HCT116 (cell line): ENCODE data around the gene IL1R2. TPM values are rescaled to one million over a fixed set of nuclear protein-coding genes. Genes with fewer than 3 reads are reported as not detected.

ENCODE experiments used
- ATAC-seq: fragments of 200-7000 bp; cut with Tn5 transposase; 2 replicates; pipeline ENCODE4 v1.9.1; 2020; ENCODE audit warnings: mild to moderate bottlenecking, moderate library complexity
- BruUV-seq: library from RNA; stranded (reverse); fragments of 400-500 nt; replicated peaks from 2 replicates; lab custom pipeline; 2021; lab: Mats Ljungman, UMichigan
- CTCF ChIA-PET: fragments of 300-600 bp; sonication (Branson Sonifier 250); formaldehyde crosslinking; loops from one replicate; lab custom pipeline; 2021; ENCODE audit warnings: antibody characterized with exemption; lab: Charles Lee
- POLR2A ChIA-PET: fragments of 300-600, 350-600 bp; sonication (Branson Sonifier 250); formaldehyde crosslinking; loops from one replicate; lab custom pipeline; 2021; ENCODE audit warnings: antibody characterized with exemption; lab: Charles Lee
- RAD21 ChIA-PET, 2 experiments: fragments of 300-600 bp; sonication (Branson Sonifier 250); formaldehyde crosslinking; loops; one replicate each; lab custom pipeline; 2023; ENCODE audit warnings: low total read pairs in 2 of 2; ENCODE audit not compliant: uncharacterized antibody in 2 of 2, unreplicated experiment in 2 of 2, low non-redundant PET in 1 of 2; lab: Charles Lee
- DNase-seq: peaks from one replicate; pipeline ENCODE4 v3.0.0-alpha.2; 2010; ENCODE audit warnings: low read depth, low spot score
- H2AFZ ChIP-seq: fragments of 200-600 bp; shearing (Covaris generic), sonication (generic); 2 replicates; pipeline ENCODE4 v1.6.1; 2017; ENCODE audit warnings: low read depth, mixed run types, mixed read lengths, antibody characterized with exemption, low read length; ENCODE audit not compliant: poor library complexity, severe bottlenecking
- H3K27ac ChIP-seq: 2 replicates; pipeline ENCODE4 v1.5.1; 2012; ENCODE audit warnings: low read depth, low read length
- H3K27me3 ChIP-seq: fragments of 200-600 bp; sonication (generic); 2 replicates; pipeline ENCODE4 v1.6.1; 2016; ENCODE audit warnings: mixed run types, low read length, mixed read lengths; ENCODE audit not compliant: insufficient read depth
- H3K36me3 ChIP-seq, 2 experiments: fragments of 200-500 bp in 1 of 2; fragments of 200-600 bp in 1 of 2; sonication (Bioruptor generic) in 1 of 2; sonication (generic) in 1 of 2; 2 replicates each; pipeline versions ENCODE4 v1.5.1 to v1.6.1; 2014 to 2016; ENCODE audit warnings: low read length in 2 of 2, inconsistent platforms in 1 of 2, mixed read lengths in 1 of 2, mixed run types in 1 of 2; ENCODE audit not compliant: insufficient read depth in 2 of 2, control insufficient read depth in 1 of 2
- H3K4me1 ChIP-seq, 2 experiments: fragments of 200-600 bp in 1 of 2; sonication (generic) in 1 of 2; 2 replicates each; pipeline versions ENCODE4 v1.5.1 to v1.6.1; 2012 to 2017; ENCODE audit warnings: low read length in 2 of 2, inconsistent platforms in 1 of 2, mild to moderate bottlenecking in 1 of 2, mixed read lengths in 1 of 2, mixed run types in 1 of 2, moderate library complexity in 1 of 2; ENCODE audit not compliant: insufficient read depth in 2 of 2, control insufficient read depth in 1 of 2
- H3K4me2 ChIP-seq: fragments of 200-600 bp; sonication (generic); 2 replicates; pipeline ENCODE4 v1.6.1; 2017; ENCODE audit warnings: mixed run types, low read length, mixed read lengths
- H3K4me3 ChIP-seq, 2 experiments: fragments of 200-600 bp in 1 of 2; sonication (generic) in 1 of 2; replicated peaks in 1 of 2; 2 replicates each; pipeline ENCODE4 v1.5.1; 2011 to 2016; ENCODE audit warnings: low read length in 2 of 2, control low read depth in 1 of 2, low read depth in 1 of 2, mild to moderate bottlenecking in 1 of 2, mixed read lengths in 1 of 2, mixed run types in 1 of 2
- H3K79me2 ChIP-seq: fragments of 200-600 bp; sonication (generic); 2 replicates; pipeline ENCODE4 v1.6.1; 2017; ENCODE audit warnings: mild to moderate bottlenecking, mixed run types, low read length, moderate library complexity, mixed read lengths; ENCODE audit not compliant: insufficient read depth
- H3K9ac ChIP-seq: fragments of 200-600 bp; sonication (generic); 2 replicates; pipeline ENCODE4 v1.6.1; 2016; ENCODE audit warnings: low read length, mixed read lengths
- H3K9me2 ChIP-seq: fragments of 200-600 bp; sonication (generic), shearing (Covaris generic); 2 replicates; pipeline ENCODE4 v1.6.1; 2017; ENCODE audit warnings: mixed run types, mild to moderate bottlenecking, moderate library complexity; ENCODE audit not compliant: insufficient read depth
- H3K9me3 ChIP-seq, 2 experiments: fragments of 200-500 bp in 1 of 2; fragments of 200-600 bp in 1 of 2; sonication (Bioruptor generic) in 1 of 2; sonication (generic) in 1 of 2; 2 replicates each; pipeline ENCODE4 v1.6.1; 2014 to 2017; ENCODE audit warnings: low read length in 2 of 2, mixed read lengths in 2 of 2, inconsistent platforms in 1 of 2, low read depth in 1 of 2, mild to moderate bottlenecking in 1 of 2, mixed run types in 1 of 2, moderate library complexity in 1 of 2; ENCODE audit not compliant: control insufficient read depth in 1 of 2, insufficient read depth in 1 of 2
- H4K20me1 ChIP-seq: fragments of 200-600 bp; sonication (generic), shearing (Covaris generic); 2 replicates; pipeline ENCODE4 v1.6.1; 2017; ENCODE audit warnings: mixed run types, mild to moderate bottlenecking, moderate library complexity; ENCODE audit not compliant: insufficient read depth
- CBX3 ChIP-seq: IDR thresholded peaks from 2 replicates; pipeline ENCODE4 v1.6.1; 2012; ENCODE audit warnings: low read depth
- CEBPB ChIP-seq: IDR thresholded peaks from 2 replicates; pipeline ENCODE4 v1.6.1; 2012; ENCODE audit warnings: low read depth
- CTCF ChIP-seq, 3 experiments: fragments of 200-600 bp in 1 of 3; sonication (generic) in 1 of 3; IDR thresholded peaks in 2 of 3; conservative IDR thresholded peaks in 1 of 3; 2 replicates each; pipeline ENCODE4 v1.5.1; 2012 to 2017; ENCODE audit warnings: low read depth in 2 of 3, low read length in 2 of 3, antibody characterized with exemption in 1 of 3, borderline replicate concordance in 1 of 3, control low read depth in 1 of 3, mild to moderate bottlenecking in 1 of 3, mixed read lengths in 1 of 3, mixed run types in 1 of 3, moderate library complexity in 1 of 3; ENCODE audit not compliant: insufficient read depth in 1 of 3
- EGR1 ChIP-seq: IDR thresholded peaks from 2 replicates; pipeline ENCODE4 v1.6.1; 2012; ENCODE audit warnings: low read depth
- ELF1 ChIP-seq: IDR thresholded peaks from 2 replicates; pipeline ENCODE4 v1.6.1; 2012; ENCODE audit warnings: low read depth, borderline replicate concordance
- EZH2 ChIP-seq: fragments of 200-600 bp; sonication (generic); IDR thresholded peaks from 2 replicates; pipeline ENCODE4 v1.6.1; 2017; ENCODE audit warnings: antibody characterized with exemption, mixed run types
- FOSL1 ChIP-seq: IDR thresholded peaks from 2 replicates; pipeline ENCODE4 v1.6.1; 2012; ENCODE audit warnings: low read depth
- MAX ChIP-seq: IDR thresholded peaks from 2 replicates; pipeline ENCODE4 v1.6.1; 2012
- POLR2A ChIP-seq: IDR thresholded peaks from 2 replicates; pipeline ENCODE4 v1.7.0; 2011; ENCODE audit warnings: borderline replicate concordance; ENCODE audit not compliant: insufficient read depth, insufficient read length; ENCODE audit errors: extremely low read depth
- RAD21 ChIP-seq: IDR thresholded peaks from 2 replicates; pipeline ENCODE4 v1.6.1; 2012; ENCODE audit warnings: low read depth, mild to moderate bottlenecking
- SIN3A ChIP-seq: IDR thresholded peaks from 2 replicates; pipeline ENCODE4 v1.6.1; 2012; ENCODE audit warnings: low read depth
- SRF ChIP-seq: IDR thresholded peaks from 2 replicates; pipeline ENCODE4 v1.6.1; 2012; ENCODE audit warnings: low read depth
- TCF7L2 ChIP-seq: IDR thresholded peaks from 2 replicates; pipeline ENCODE4 v1.7.0; 2011; ENCODE audit warnings: borderline replicate concordance, inconsistent platforms; ENCODE audit not compliant: insufficient read depth, insufficient read length; ENCODE audit errors: extremely low read depth
- YY1 ChIP-seq: IDR thresholded peaks from 2 replicates; pipeline ENCODE4 v1.6.1; 2011; ENCODE audit warnings: low read length, low read depth, moderate library complexity, mild to moderate bottlenecking; ENCODE audit not compliant: insufficient replicate concordance; ENCODE audit errors: extremely low read depth
- ZBTB33 ChIP-seq: IDR thresholded peaks from 2 replicates; pipeline ENCODE4 v1.6.1; 2011; ENCODE audit warnings: mild to moderate bottlenecking, low read length, moderate library complexity; ENCODE audit not compliant: insufficient replicate concordance; ENCODE audit errors: extremely low read depth
- ZFX ChIP-seq: fragments of 450-650 bp; IDR thresholded peaks from 2 replicates; pipeline ENCODE4 v1.6.1; 2017
- intact Hi-C: fragments of 100-400 bp; cut with micrococcal nuclease; formaldehyde crosslinking; loops from 2 replicates; pipeline ENCODE4 v1.10.0; 2022
- total RNA-seq: library from RNA; stranded (reverse); gene quantifications from one replicate; pipeline ENCODE4 v1.2.1, GENCODE V29; 2021; ENCODE audit not compliant: unreplicated experiment

The IL1R2 gene
- total RNA-seq, 1 experiment from 2014 or later, result 0.52 TPM

GRCh38 chr2:101985793-101986164 lies 6.0 kb upstream of the IL1R2 start:
- ChIA-PET RAD21 (no interaction called here), CTCF (no interaction called here), POLR2A (no interaction called here)
- no peaks in the 10 kb centered on the region for H3K4me1 ChIP-seq
- H3K9me3 ChIP-seq, result no peaks in the 10 kb centered on the region
- H3K36me3 ChIP-seq, result no peaks in the 10 kb centered on the region
- no peak for TF ChIP-seq SRF
- no peak for TF ChIP-seq YY1
- no peak for TF ChIP-seq CEBPB
- no peak for TF ChIP-seq CTCF (IDR thresholded peaks at IDR 0.05 in 2 of 3, conservative IDR thresholded peaks at IDR 0.05 in 1 of 3; ENCODE audit: borderline replicate concordance in 1 of 3, insufficient read depth in 1 of 3, low read depth in 2 of 3, low read length in 2 of 3)
- no peak for TF ChIP-seq TCF7L2
- no peak for TF ChIP-seq ELF1
- no peak for TF ChIP-seq EGR1
- no peak for TF ChIP-seq ZFX
- TF ChIP-seq CBX3, result no peak
- no peak for TF ChIP-seq SIN3A
- TF ChIP-seq RAD21, result no peak
- TF ChIP-seq MAX, result no peak
- no peak for TF ChIP-seq FOSL1
- TF ChIP-seq EZH2, result no peak
- TF ChIP-seq POLR2A, result no peak
- TF ChIP-seq ZBTB33, result no peak
- H3K27me3 ChIP-seq, result peaks cover 1% of the 10 kb centered on the region; the same call in 1 of the 2 replicates
- intact Hi-C loops, result loop anchor here (10.0 kb wide), 1 partner anchor 571 kb away; no protein-coding TSS in a partner anchor
- DNase-seq (no peak), ATAC-seq (no peak)
- H3K9ac ChIP-seq, result no peak overlapping the region
- H3K9me2 ChIP-seq, result no peaks in the 10 kb centered on the region
- no peak overlapping the region for H3K4me3 ChIP-seq
- H3K79me2 ChIP-seq, result no peaks in the 10 kb centered on the region
- BruUV-seq, result no TSS peak
- H3K27ac ChIP-seq, result no peak overlapping the region
- no peak overlapping the region for H3K4me2 ChIP-seq
- no peaks in the 10 kb centered on the region for H4K20me1 ChIP-seq
- H2AFZ ChIP-seq, result no peak overlapping the region
